Cerebellar cortex (tissue), 1 donor: ENCODE results near the gene ST6GAL1.
"Not testable (repeated sequence)": the region's sequence is repeated elsewhere in the genome, so short reads cannot be mapped to it uniquely, and the experiment has no call there.

ENCODE experiments used
- DNase-seq: peaks from one replicate; pipeline ENCODE4 v3.0.0-alpha.2; 2015; ENCODE audit warnings: low spot score

ST6GAL1 gene

DNA sequence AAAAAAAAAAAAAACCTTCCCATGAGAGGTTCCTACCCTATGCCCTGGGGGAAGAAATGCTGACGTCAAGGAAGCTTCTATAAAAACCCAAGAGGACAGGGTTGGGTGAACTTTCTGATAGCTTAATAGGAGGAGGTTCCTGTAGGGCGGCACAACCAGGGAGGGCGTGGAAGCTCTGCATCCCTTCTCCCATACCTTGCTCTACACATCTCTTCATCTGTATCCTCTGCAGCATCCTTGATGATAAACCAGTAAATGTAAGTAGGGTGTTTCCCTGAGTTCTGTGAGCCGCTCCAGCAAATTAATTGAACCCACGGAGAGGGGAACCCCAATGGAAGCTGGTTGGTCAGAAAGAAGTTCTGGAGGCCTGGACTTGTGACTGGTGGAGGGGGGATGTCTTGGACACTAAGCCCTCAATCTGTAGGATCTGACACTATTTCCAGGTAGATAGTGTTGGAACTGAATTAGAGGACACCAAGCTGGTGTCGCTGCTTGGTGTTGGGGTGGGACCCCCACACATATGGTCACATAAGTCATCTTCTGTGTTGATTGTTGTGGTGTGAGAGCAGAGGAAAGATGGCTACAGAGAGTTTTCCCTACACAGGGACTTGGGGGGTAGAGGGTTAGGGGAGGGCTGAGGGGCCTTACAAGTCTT is 91.5 kb downstream of the ST6GAL1 start:
- no peak for DNase-seq

DNA sequence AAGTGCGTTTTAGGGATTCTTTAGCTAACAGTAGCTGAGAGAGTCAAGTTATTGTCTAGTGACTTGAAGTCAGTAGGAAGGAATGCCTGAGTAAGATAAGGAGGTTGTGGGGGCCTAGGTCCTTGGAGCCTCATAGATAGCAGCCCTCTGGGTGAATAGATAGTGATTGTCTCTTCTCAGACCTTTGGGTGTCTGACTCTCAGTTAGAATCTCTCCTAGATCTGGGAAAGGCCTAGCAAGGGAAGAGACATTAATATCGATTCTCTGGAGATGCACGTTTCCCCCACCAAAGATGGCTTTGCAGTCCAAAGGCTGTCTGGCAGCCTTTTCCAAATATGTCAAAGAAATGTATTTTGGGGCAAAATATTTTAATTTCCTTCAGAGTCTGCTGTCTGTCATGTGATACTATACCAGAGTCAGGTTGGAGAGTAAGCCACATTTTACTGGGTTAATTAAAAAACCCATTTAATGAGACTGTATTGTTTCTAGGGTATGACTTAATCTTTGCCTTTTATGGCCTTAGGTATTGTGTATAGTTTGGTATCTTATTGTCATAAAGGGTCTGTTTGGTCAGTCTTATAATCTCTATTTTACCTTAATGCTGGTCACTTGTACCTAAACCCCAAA is 92.2 kb downstream of the ST6GAL1 start:
- DNase-seq, result no peak

DNA sequence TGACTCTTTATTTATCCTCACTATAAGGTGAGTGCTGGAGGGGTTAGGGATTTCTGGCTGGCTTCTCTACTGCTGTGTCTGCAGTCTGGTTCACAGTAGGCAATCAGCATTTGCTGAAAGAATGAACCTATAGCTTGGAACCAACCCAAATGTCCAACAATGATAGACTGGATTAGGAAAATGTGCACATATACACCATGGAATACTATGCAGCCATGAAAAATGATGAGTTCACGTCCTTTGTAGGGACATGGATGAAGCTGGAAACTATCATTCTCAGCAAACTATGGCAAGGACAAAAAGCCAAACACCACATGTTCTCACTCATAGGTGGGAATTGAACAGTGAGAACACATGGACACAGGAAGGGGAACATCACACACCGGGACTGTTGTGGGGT is 93.0 kb downstream of the ST6GAL1 start:
- DNase-seq, result not testable (repeated sequence)

DNA sequence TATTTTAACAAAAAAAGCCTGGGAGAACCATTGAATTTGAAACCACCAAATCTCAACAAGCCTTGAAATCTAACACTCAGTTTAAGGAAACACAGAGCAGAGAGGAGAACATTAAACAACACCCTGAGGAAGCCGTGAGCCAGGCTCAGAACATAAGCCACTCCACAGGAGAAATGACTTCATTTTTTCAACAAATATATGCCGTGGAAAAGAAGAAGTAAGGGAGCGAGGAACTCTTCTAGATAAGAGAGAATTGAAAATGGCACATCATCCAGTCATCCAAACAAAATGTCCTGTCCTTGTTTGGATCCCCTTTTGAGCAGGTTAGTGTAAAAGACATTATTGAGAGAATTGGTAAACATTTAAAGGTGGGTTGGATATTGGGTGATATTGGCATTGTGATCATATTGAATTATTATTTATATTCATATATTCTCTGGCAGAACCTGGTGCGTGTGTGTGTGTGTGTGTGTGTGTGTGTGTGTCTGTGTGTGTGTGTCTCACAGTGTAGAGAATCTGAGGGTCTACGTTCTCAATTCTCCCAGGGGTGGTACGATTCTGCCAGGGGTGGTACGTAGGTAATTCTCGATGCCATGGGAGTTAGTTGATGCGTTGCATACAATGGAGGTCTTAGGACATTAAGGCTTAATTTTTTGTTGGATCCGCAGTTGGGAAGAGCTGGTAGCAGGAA is 94.4 kb downstream of the ST6GAL1 start:
- no peak for DNase-seq

DNA sequence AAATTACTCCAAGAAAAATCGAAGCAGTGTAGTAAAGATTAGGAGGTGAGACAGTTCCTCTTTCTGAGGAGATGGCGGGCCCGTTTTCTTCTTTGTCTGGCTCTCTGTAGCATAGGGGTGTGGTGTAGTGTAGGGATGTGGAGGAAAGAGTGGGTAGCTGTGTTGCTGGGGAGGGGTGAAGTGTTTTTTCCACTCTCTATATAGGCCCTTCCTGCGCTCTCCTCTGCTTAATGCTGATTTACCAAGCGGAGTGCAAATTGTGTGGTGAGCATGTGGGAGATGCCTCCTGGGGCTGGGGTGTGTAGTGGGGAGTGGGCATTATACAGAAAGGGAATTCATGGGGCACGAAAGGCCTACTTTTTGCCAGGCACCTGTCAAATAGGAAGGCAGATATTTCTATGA is 94.9 kb downstream of the ST6GAL1 start:
- no peak for DNase-seq

DNA sequence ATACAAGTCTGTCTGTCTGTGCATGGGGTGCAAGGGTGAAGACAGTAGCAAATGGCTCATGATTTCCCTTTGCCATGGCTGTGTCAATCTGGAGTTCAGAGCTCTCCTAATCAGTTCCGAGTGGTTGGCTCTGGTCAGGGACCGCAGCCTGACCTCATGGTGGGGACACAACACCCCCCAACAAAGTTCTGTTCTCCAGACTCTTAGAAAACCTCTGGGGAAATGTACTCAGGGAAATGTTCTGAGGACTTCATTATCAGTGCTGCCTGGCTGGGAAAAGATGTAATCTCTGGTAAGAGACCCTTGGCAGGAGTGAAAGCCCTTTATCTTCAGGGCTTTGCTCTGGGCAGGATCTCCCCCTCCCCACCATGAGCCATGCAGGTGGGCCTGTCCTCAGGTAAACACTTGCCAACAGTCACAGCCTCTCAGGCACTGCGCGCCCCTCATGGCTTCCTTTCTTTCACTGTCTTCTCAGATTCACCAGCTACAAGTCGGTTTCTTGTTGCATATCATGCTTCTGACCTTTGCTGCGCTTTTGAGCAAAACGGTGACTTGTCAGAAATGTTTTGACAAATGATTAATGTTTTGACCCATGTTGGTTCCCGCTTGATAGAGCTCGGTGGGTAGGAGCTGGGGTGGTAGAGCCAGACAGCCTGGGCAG is 95.5 kb downstream of the ST6GAL1 start:
- DNase-seq, result no peak

DNA sequence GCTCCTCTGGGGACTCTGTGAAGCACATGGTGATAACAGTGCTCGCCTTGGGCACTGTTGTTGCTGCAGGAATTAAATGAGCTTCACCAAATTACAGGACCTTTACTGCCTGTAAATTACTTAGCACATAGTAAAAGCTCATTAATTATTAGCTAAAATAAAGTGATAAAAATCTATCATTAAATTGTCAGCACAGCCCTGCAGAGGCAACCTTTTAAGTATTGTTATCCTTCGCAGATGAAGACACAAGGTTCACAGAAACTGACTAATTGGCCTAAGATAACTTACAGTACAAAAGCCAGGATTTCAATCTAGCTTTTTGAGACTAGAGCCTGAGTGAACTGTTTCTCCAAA is 96.0 kb downstream of the ST6GAL1 start:
- no peak for DNase-seq

DNA sequence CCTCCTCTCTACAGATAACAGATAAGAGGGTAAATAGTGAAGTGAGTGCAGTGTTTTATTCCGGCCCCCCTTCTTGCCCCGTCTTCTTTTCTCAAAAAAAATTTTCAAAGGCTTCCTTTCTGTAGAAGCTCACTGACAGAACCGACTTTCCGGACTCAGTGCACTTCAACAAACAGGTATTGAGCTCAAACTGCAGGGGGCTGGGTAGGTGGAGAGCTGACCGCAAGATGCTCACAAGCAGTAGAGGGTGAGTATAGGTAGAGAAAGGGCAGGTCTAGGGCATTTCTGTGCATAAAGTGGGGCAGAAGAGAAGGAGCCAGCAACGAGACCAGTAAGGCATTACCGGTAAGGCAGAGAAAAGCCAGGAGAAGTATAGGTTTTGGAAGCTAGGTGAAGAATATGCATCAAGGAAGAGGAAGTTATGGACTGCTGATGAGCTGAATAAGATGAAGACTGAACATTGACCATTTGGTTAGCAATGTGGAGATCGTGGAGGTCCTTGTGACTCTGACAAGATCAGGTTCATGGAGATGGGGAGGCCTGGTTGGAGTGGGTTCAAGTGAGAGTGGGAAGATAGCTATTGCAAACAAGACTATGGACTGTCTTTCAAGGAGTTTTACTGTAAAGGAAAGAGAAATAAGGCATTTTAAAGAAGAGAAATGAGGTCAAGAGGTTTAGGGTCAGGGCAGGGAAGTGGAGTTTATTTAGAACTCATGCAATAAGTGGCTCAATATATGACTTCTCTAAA is 97.4 kb downstream of the ST6GAL1 start:
- no peak for DNase-seq

DNA sequence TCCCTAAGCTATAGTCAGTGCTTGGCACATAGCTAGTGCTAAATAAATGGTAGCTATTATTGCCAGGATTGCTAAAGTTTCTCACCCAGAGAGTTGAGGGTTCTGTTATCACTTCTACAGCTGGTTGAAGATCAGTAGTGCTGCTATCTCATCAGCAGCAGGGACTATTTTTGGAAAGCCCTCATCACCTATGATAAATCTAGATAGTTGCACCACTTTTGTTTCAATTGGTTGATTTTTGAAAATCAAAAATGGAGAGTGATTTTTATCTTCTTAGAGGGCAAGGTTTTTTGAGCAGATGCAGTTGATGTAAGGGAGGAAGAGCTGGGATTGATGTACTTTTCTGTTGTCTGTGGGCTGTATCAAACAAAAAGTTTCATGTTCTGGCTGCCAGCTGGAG is 101.6 kb downstream of the ST6GAL1 start:
- no peak for DNase-seq

DNA sequence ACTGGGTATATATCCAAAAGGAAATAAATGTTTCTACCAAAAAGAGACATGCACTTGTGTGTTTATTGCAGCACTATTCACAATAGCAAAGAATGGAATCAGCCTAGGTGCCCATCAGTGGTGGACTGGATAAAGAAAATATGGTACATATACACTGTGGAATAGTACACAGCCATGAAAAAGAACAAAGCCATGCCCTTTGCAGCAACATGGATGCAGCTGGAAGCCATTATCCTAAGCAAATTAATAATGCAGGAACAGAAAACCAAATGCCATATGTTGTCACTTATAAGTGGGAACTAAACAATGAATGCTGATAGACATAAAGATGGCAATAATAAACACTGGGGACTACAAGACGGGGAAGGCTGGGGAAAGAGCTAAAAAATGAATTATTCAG is 106.1 kb downstream of the ST6GAL1 start:
- no peak for DNase-seq

DNA sequence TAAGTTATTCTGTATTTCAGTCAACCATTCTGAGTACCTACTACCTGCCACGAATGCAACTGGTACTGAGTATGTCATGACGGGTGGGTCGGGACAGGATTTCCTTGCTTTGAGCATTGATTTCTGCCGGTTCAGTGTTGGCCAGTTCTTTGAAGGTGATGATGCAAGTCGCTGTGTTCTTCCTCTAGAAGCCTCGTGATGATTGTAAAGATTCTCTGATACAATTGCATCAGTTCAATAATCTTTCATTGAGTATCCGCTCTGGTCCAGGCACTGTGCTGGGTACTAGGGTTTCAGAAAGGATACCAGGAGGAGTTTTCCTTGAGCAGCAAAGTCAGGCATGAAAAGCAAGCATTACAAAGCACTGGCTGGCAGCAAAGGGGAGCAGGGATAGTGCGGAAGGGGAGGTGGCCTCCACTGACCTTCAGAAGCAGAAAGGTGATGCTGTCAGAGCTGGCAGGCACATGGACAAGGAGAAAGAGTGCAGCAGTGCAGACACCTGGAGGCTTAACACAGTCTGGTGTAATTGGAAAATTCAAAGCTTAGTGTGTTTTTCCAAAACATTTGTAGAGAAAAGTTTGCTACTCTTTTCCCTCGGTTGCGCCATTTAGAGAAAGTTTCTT is 108.9 kb downstream of the ST6GAL1 start:
- DNase-seq, result no peak

DNA sequence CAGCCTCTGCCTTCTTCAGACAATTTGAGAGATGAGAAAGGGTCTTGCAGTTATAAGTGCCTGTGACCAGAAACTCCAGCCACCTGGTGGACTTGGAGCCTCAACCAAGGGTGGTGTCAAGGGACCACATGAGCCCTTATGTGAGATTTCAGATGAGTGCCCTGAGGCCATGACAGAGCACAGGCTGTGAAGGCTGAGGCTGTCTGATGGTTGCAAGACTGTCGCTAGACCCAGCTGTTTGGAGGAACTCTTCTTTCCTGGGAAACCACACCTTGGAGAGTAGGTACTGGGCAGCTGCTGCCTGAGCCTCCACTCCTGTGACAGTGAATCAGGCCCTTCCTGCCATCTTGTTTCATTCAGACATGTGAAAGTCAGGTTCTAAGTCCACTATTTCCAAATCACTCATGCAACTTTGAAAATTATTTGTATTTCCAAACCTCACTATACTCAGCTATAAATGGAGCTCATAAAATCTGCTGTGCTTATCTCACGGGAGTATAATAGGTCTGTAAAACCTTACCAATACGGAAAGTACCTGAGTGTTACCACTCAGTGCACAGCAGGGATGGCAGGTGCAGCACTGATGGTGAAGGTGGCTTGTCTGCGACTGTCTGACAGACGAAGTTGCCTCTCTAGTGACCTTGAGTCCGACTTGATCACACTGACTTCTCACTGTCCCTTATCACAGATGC is 109.5 kb downstream of the ST6GAL1 start:
- no peak for DNase-seq

DNA sequence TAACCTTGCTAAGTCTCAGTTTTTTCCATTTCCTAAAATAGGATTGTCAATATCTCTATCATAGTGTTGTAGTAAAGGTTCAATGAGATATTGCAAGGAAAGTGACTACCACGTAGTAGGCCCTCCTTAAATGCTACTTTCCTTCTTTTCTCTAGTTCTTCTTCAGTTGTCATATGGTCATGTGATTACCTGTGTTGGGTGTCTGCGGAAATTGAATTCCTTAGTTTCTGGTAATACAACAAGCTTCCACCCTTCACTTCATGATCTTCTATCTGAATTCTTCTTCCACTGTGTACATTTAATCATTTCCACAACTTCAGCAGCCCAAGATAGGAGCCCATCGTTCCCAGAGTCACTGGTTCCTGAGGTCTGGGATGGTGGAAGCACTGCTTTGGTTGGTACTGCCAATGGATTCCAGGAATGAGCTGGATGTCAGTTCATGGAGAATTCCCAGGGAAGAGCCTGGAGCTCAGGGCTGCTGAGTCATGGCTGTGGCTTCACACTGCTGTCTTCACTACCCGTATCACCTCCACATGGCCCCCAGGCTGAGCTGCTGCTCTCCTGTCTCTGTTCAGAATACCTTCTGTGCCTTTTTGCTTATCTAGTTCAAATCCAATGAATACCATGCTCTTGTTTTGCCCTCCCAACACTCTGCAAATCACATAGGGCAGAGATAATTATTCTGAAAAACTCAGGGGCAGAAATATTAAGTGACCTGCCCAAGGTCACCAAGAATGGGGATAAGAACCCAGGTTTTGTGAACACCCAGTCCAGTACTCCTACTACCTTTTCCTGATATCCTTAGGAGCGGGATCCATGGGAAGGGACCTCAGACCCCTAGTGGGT is 110.4 kb downstream of the ST6GAL1 start:
- no peak for DNase-seq

DNA sequence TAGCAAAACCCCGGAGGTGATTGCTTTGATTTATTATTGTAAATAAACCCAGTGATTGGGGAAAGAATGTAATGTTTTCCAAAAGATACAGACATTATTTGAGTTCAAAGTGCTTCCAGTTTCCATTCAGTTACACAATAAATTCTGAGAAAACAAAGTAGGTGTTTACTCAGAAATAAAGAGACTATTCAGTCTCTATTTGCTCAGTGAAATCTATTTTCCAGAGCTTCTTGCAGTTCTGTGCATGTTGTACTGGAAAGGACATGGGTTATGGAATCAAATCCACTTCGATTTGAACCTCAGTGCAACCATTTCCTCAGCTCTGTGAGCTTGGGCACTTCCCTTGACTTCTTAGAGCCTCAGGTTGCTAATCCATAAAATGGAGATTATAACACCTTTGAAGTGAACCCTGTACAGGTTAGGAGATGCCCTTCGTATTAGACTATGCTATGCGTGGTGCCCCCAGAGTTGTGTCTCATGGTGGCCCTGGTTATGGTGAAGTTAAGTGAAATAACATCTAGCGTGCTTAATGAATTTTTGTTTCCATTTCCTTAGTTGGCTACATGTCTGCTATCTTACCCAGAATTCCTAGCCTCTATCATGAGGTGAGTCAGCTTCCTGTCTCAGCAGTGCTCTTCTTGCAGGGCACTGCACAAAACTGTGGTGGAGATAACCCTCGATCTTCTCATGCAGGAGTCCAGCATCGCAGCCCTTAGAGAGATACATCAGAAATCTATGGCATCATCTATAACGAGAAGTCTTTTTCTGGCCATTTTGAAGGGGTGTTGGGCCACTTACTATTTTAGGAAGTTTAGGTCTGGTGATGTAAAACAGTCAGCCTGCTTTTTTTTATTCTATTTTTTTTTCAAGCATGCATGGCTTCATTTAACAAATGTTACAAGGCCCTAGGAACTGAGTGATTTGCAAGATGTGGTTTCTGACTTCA is 111.3 kb downstream of the ST6GAL1 start:
- no peak for DNase-seq

DNA sequence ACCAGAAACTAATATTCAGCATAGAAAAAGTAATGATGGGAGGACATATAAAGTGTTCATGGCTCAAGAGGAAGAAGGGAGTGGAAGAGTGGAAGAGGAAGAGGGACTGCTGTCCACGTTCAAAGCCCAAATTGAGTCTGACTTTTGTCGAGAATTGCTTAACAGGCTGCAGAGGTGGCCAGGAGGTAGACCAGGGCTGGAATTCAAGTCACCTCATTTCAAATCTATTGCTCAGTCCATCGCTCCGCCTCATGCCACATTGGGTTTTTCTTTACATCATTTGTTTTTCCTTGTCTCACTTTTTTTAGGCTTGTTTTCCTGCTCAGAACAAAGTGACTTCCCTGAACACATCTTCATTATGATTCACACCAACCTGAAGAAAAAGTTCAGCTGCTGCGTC is 112.0 kb downstream of the ST6GAL1 start:
- no peak for DNase-seq

DNA sequence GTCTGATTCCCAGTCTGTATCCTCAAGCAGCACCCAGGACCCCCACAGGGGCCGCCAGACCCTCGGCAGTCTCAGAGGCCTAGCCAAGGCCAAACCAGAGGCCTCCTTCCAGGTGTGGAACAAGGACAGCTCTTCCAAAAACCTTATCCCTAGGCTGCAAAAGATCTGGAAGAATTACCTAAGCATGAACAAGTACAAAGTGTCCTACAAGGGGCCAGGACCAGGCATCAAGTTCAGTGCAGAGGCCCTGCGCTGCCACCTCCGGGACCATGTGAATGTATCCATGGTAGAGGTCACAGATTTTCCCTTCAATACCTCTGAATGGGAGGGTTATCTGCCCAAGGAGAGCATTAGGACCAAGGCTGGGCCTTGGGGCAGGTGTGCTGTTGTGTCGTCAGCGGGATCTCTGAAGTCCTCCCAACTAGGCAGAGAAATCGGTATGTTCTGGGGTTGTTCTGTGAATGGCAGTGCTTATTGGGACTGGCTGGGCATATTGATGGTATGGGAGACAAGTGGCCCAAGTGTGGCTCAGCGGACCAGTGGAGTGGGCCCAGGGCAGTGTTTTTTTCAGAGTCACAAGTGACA is 112.6 kb downstream of the ST6GAL1 start:
- no peak for DNase-seq

DNA sequence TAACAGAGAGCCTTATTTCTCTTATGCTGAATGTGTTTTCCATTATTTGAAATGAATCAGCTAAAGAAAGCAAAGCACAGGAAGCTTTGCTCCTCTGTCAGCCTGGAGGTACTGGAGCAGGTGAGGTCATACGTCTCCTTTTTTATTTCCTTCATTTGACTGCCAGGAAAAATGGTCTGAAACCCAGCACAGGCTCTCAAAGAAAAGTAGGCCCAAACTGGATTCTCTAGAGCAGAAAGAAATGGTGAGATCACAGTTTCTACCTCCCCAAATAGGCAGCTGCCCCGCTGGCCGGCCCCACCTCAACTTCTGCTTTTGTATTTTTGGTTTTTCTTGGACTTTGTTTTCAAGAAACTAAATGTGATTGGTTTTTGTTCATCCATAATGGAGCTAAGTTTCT is 113.9 kb downstream of the ST6GAL1 start:
- DNase-seq, result no peak

DNA sequence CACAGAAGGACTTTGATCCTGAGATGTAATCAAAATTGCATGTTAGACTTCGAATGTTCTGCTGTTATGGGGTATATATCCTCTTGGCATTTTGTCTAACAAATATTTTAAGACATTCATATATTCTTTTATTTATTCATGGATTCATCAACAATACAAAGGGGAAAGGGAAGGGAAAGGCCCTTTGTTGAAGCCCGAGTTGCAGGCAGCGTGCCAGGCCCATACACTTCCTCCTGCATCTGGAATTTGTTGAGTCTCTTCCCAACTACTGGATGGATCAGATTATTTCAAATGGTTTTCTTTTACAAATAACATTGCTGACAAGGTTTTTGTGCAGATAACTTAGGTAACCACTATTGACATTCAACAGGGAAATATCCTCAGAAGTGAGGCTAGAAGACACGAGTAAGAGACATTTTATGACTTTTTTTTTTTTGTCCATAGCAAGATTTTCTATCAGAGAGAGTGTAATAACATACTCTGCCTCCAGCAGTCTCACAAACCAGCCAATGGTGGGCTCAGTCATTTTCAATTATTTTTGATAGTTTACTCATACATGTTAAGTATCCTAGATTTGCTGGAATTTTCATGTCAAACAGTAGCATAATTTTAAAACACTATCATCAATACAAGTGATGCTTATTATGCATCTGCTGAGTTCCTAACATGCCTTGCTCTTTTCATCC is 114.7 kb downstream of the ST6GAL1 start:
- DNase-seq, result no peak
